Measurements from ENCODE around the gene LCE2D. TPM values are rescaled to one million over a fixed set of nuclear protein-coding genes. Genes with fewer than 3 reads are reported as not detected.
"Not testable (repeated sequence)": the region's sequence is repeated elsewhere in the genome, so short reads cannot be mapped to it uniquely, and the experiment has no call there.

Gene LCE2D
- total RNA-seq, 1 donor = not detected

DNA sequence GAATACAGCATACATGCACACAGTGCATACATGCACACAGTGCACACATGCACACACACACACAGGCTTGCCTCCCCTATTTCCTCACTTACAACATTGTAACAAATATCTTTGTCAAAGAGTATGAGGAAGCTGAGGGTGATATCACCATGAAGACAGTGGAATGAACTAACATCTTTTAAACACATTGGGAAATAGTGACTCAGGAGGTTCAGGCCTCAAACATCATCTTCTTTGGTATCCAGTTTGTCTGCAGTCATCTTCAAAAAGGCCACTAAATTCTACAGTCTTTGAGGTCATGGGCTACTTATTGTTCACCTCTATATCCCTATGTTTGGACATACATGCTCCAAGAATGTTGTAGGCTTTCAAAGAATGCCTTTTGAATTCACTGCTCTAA is 20.7 kb downstream of the LCE2D start:
- TF ChIP-seq, protein P1, sequence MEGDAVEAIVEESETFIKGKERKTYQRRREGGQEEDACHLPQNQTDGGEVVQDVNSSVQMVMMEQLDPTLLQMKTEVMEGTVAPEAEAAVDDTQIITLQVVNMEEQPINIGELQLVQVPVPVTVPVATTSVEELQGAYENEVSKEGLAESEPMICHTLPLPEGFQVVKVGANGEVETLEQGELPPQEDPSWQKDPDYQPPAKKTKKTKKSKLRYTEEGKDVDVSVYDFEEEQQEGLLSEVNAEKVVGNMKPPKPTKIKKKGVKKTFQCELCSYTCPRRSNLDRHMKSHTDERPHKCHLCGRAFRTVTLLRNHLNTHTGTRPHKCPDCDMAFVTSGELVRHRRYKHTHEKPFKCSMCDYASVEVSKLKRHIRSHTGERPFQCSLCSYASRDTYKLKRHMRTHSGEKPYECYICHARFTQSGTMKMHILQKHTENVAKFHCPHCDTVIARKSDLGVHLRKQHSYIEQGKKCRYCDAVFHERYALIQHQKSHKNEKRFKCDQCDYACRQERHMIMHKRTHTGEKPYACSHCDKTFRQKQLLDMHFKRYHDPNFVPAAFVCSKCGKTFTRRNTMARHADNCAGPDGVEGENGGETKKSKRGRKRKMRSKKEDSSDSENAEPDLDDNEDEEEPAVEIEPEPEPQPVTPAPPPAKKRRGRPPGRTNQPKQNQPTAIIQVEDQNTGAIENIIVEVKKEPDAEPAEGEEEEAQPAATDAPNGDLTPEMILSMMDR (IDR thresholded peaks at IDR 0.05; ENCODE audit: insufficient read depth, low read length) = no peak
- no peak for DNase-seq (ENCODE audit: low read depth)
- no peak overlapping the region for H3K4me3 ChIP-seq (ENCODE audit: low read depth, low read length)

DNA sequence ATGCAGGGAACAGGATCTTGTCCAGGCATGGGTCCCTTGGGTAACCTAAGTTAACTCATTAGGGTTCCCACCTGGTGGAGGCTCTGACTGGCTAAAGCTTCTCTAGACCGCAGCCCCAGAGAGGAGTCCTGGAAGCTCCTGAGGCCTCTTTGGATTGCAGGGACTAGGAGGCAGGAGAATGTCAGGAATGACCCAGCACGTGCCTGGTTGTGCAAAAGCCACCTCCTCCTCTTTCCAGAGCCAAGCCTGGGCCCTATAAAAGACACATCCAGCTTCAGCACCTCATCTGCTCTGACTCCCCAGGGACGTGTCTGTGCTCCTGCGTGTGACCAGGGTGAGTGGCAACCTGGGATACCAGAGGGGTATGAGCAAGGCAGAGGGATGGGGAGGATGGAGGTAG is 22.6 kb downstream of the LCE2D start, which contains the start of gene LCE2B:
LCE2B (plus strand) TSS at position 301 of the 400 bp plus-strand sequence. CDS start 721 bp downstream, outside the sequence.
- DNase-seq (ENCODE audit: low read depth); H3K4me3 ChIP-seq (ENCODE audit: low read depth, low read length): not testable (repeated sequence)

DNA sequence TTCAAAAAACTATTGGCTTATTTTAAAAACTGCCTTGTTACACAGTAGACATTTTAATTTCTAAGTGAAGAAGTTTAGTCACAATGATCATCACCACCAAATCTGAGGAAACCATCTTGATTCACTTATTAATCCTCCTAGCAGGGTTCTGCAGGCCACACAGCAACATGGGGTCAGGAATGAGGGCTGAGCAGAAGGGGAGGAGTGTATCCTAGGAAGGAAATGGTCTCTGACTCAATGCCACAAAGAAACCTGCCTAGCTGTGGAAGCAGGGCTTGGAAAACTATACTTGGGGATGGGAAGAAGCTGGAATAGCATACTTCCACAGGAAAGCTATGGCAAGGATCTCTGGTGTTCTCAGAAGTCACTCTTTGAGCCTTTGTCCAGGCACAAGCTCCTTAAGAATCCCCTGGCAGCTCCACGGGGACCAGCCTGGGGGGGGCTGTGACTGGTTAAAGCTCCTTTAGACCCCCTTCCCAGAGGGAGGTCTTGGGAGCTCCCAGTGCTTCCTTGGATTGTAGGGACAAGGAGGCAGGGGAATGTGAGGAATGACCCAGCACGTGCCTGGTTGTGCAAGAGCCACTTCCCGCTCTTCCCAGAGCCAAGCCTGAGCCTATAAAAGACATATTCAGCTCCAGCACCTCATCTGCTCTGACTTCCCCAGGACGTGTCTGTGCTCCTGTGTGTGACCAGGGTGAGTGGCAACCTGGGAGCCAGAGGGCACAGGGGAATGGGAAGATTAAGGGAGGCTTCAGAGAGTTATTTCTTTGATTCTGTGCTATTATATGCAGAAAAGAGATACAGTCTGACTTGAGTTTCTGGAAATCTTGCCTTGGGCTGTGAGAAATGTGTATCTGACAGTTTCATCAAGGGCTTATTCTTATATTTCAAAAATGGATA is 34.8 kb downstream of the LCE2D start, which contains the start of gene LCE2A:
LCE2A (plus strand) TSS at position 645 of the 900 bp plus-strand sequence. CDS start 557 bp downstream, outside the sequence.
- TF ChIP-seq, protein P1 (IDR thresholded peaks at IDR 0.05; ENCODE audit: insufficient read depth, low read length) = no peak
- DNase-seq (ENCODE audit: low read depth) = no peak
- no peak within 1 kb of the TSS for H3K4me3 ChIP-seq (ENCODE audit: low read depth, low read length)

DNA sequence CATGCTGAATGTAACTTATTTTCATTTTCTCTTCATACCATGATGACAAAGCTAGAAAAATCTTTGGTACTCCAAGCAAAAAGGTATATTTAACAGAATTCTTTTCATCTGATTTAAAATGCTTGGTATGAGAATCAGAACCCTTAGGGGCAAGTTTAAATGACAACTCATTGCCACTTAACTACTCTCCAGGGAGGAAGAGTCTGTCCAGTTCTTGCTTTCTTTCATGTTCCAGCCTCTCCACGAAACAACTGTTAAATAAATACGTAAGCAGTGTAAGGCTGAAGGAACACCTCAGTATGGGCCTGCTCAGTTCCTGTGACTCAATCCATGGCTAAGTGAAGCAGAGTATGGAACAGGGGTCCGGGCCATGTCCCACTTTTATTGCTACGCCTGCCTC is 36.6 kb downstream of the LCE2D start:
- TF ChIP-seq, protein P1 (IDR thresholded peaks at IDR 0.05; ENCODE audit: insufficient read depth, low read length) = no peak
- H3K4me3 ChIP-seq (ENCODE audit: low read depth, low read length) = no peak overlapping the region
- no peak for DNase-seq (ENCODE audit: low read depth)

DNA sequence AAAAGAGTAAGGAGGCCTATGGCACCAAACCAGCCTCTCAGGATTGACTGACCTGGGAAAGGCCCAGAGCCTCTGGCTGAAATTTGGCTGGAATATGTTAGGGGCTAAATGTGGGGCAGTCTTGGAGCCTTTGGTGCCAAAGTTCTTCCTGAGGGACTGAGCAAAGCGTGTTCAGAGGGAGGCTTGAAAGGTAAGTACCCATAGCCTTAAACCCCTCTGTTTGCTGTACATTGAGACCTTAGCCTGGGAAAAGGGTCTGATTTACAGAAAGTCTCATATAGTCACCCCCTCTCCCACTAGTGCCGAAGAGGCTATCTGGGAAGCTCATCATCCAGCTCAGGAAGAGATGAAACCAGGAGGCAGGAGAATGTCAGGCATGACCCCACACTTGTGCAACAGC is 44.7 kb downstream of the LCE2D start, which contains the start of gene LCE4A:
LCE4A (plus strand) TSS at position 301 of the 400 bp plus-strand sequence. CDS start 916 bp downstream, outside the sequence.
- no peak within 1 kb of the TSS for H3K4me3 ChIP-seq (ENCODE audit: low read depth, low read length)
- no peak for DNase-seq (ENCODE audit: low read depth)
- TF ChIP-seq, protein P1 (IDR thresholded peaks at IDR 0.05; ENCODE audit: insufficient read depth, low read length) = no peak

Small RNA genes lying within 50 kb of the gene (small RNA-seq; reads per million reads assigned to genes)
- gene LCE3A (not detected), gene LCE3B (not detected)

Other genes with a start within 250 kb of the LCE2D start
- not detected in 2 replicates for gene CRNN, start 249.1 kb upstream of the LCE2D start, total RNA-seq (ENCODE audit: low replicate concordance)
- gene LCE5A, start 152.6 kb upstream of the LCE2D start, total RNA-seq (ENCODE audit: low replicate concordance) = not detected in 2 replicates
- gene CRCT1, start 148.9 kb upstream of the LCE2D start, total RNA-seq (ENCODE audit: low replicate concordance) = not detected in 2 replicates
- not detected in 2 replicates for gene LCE3E, start 96.6 kb upstream of the LCE2D start, total RNA-seq (ENCODE audit: low replicate concordance)
- not detected in 2 replicates for gene LCE3D, start 82.9 kb upstream of the LCE2D start, total RNA-seq (ENCODE audit: low replicate concordance)
- gene LCE3C, start 63.1 kb upstream of the LCE2D start, total RNA-seq (ENCODE audit: low replicate concordance) = not detected in 2 replicates
- not detected in 2 replicates for gene LCE3B, start 49.6 kb upstream of the LCE2D start, total RNA-seq (ENCODE audit: low replicate concordance)
- not detected in 2 replicates for gene LCE3A, start 40.3 kb upstream of the LCE2D start, total RNA-seq (ENCODE audit: low replicate concordance)
- not detected in 2 replicates for gene LCE2C, start 11.9 kb downstream of the LCE2D start, total RNA-seq (ENCODE audit: low replicate concordance)
- not detected in 2 replicates for gene LCE2B, start 22.7 kb downstream of the LCE2D start, total RNA-seq (ENCODE audit: low replicate concordance)
- not detected in 2 replicates for gene LCE2A, start 35.0 kb downstream of the LCE2D start, total RNA-seq (ENCODE audit: low replicate concordance)
- not detected in 2 replicates for gene LCE4A, start 44.8 kb downstream of the LCE2D start, total RNA-seq (ENCODE audit: low replicate concordance)
- gene KPRP, start 94.6 kb downstream of the LCE2D start, total RNA-seq (ENCODE audit: low replicate concordance) = not detected in 2 replicates
- not detected in 2 replicates for gene LCE1F, start 111.8 kb downstream of the LCE2D start, total RNA-seq (ENCODE audit: low replicate concordance)
- gene LCE1E, start 122.9 kb downstream of the LCE2D start, total RNA-seq (ENCODE audit: low replicate concordance) = not detected in 2 replicates
- gene LCE1D, start 133.3 kb downstream of the LCE2D start, total RNA-seq (ENCODE audit: low replicate concordance) = not detected in 2 replicates
- gene LCE1C, start 143.3 kb downstream of the LCE2D start, total RNA-seq (ENCODE audit: low replicate concordance) = not detected in 2 replicates
- gene LCE1B, start 148.6 kb downstream of the LCE2D start, total RNA-seq (ENCODE audit: low replicate concordance) = not detected in 2 replicates
- gene LCE1A, start 164.1 kb downstream of the LCE2D start, total RNA-seq (ENCODE audit: low replicate concordance) = not detected in 2 replicates
- not detected in 2 replicates for gene LCE6A, start 179.5 kb downstream of the LCE2D start, total RNA-seq (ENCODE audit: low replicate concordance)
- not detected in 2 replicates for gene LCE7A, start 196.6 kb downstream of the LCE2D start, total RNA-seq (ENCODE audit: low replicate concordance)
- not detected in 2 replicates for gene SMCP, start 214.9 kb downstream of the LCE2D start, total RNA-seq (ENCODE audit: low replicate concordance)
- gene IVL, start 245.2 kb downstream of the LCE2D start, total RNA-seq (ENCODE audit: low replicate concordance) = not detected in 2 replicates